Measurements from ENCODE around the gene TSSK2.
"Not testable (repeated sequence)": the region's sequence is repeated elsewhere in the genome, so short reads cannot be mapped to it uniquely, and the experiment has no call there.

The TSSK2 gene

GRCh38 chr22:19130959-19131684 is at the start of gene TSSK2:
Gene TSSK2 (plus strand): TSS chr22:19131308. CDS start chr22:19131400, 92 bp downstream.
- no peak within 1 kb of the TSS for H3K4me2 ChIP-seq

GRCh38 chr22:19081351-19081750 is 49.8 kb upstream of the TSSK2 start:
- peaks cover 16% of the 10 kb centered on the region for H4K20me1 ChIP-seq
- H3K4me2 ChIP-seq: no peak overlapping the region
- no peak overlapping the region for H3K9ac ChIP-seq
- peaks cover 18% of the 10 kb centered on the region for H3K4me1 ChIP-seq
- H3K9me3 ChIP-seq: no peaks in the 10 kb centered on the region
- H3K27me3 ChIP-seq: no peaks in the 10 kb centered on the region
- H3K27ac ChIP-seq: no peak overlapping the region
- peaks cover 47% of the 10 kb centered on the region for H3K36me3 ChIP-seq
- no peak for TF ChIP-seq Cebpa-rat (IDR thresholded peaks at IDR 0.05)
- no peak overlapping the region for H3K4me3 ChIP-seq

More at GRCh38 chr22:19130959-19131684, at the start of gene TSSK2:
- Histone ChIP-seq H3K27me3 (no peaks in the 10 kb centered on the region), H3K4me1 (no peaks in the 10 kb centered on the region), H3K36me3 (peaks cover 56% of the 10 kb centered on the region), H3K9me3 (no peaks in the 10 kb centered on the region), H3K4me3 (no peak within 1 kb of the TSS), H4K20me1 (peaks cover 31% of the 10 kb centered on the region; the same call in 1 of the 2 replicates), H3K27ac (no peak within 1 kb of the TSS), H3K9ac (no peak within 1 kb of the TSS)
- no peak for TF ChIP-seq Cebpa-rat (IDR thresholded peaks at IDR 0.05)

- Histone ChIP-seq H3K4me3 (no peak overlapping the region), H4K20me1 (peaks cover 16% of the 10 kb centered on the region), H3K9me3 (no peaks in the 10 kb centered on the region), H3K27ac (no peak overlapping the region), H3K36me3 (peaks cover 48% of the 10 kb centered on the region), H3K27me3 (no peaks in the 10 kb centered on the region), H3K4me1 (peaks cover 25% of the 10 kb centered on the region), H3K9ac (no peak overlapping the region), H3K4me2 (no peak overlapping the region)
- no peak for TF ChIP-seq Cebpa-rat (IDR thresholded peaks at IDR 0.05)
Observed at GRCh38 chr22:19082101-19082500, 49.0 kb upstream of the TSSK2 start.

GRCh38 chr22:19082793-19083192 is 48.3 kb upstream of the TSSK2 start:
- Histone ChIP-seq H3K4me1 (peaks cover 32% of the 10 kb centered on the region), H4K20me1 (peaks cover 16% of the 10 kb centered on the region), H3K27ac (no peak overlapping the region), H3K4me3 (no peak overlapping the region), H3K27me3 (no peaks in the 10 kb centered on the region), H3K9me3 (no peaks in the 10 kb centered on the region), H3K4me2 (no peak overlapping the region), H3K36me3 (peaks cover 55% of the 10 kb centered on the region), H3K9ac (no peak overlapping the region)
- no peak for TF ChIP-seq Cebpa-rat (IDR thresholded peaks at IDR 0.05)

- H3K9ac ChIP-seq, H3K27me3 ChIP-seq, H3K4me3 ChIP-seq, H3K27ac ChIP-seq, H3K4me2 ChIP-seq, H3K9me3 ChIP-seq: not testable (repeated sequence)
- Histone ChIP-seq H4K20me1 (peaks cover 16% of the 10 kb centered on the region), H3K4me1 (peaks cover 37% of the 10 kb centered on the region), H3K36me3 (peaks cover 66% of the 10 kb centered on the region)
Observed at GRCh38 chr22:19084126-19084525, 47.0 kb upstream of the TSSK2 start.

GRCh38 chr22:19084586-19084985 is 46.5 kb upstream of the TSSK2 start:
- H4K20me1 ChIP-seq: peaks cover 16% of the 10 kb centered on the region
- peak overlapping the region; percentile 91; the same call in 1 of the 2 replicates for H3K4me2 ChIP-seq
- H3K4me3 ChIP-seq, H3K9ac ChIP-seq, H3K27ac ChIP-seq, H3K27me3 ChIP-seq, H3K9me3 ChIP-seq: not testable (repeated sequence)
- peaks cover 37% of the 10 kb centered on the region for H3K4me1 ChIP-seq
- peaks cover 66% of the 10 kb centered on the region for H3K36me3 ChIP-seq

- Histone ChIP-seq H3K4me2 (peak overlapping the region; percentile 91), H3K27ac (peak overlapping the region; percentile 91)
Observed at GRCh38 chr22:19085233-19085718, 45.8 kb upstream of the TSSK2 start.

GRCh38 chr22:19086417-19086816 is 44.7 kb upstream of the TSSK2 start:
- H3K36me3 ChIP-seq: peaks cover 53% of the 10 kb centered on the region
- peaks cover 8% of the 10 kb centered on the region for H4K20me1 ChIP-seq
- no peak overlapping the region; the same call in 1 of the 2 replicates for H3K4me3 ChIP-seq
- TF ChIP-seq Cebpa-rat (IDR thresholded peaks at IDR 0.05): no peak
- H3K27ac ChIP-seq: peak overlapping the region; percentile 91
- H3K27me3 ChIP-seq: no peaks in the 10 kb centered on the region
- H3K9ac ChIP-seq: peak overlapping the region; percentile 76; the same call in 1 of the 2 replicates
- peak overlapping the region; percentile 91 for H3K4me2 ChIP-seq
- H3K4me1 ChIP-seq: peaks cover 37% of the 10 kb centered on the region
- no peaks in the 10 kb centered on the region for H3K9me3 ChIP-seq

More at GRCh38 chr22:19085233-19085718, 45.8 kb upstream of the TSSK2 start:
- H3K36me3 ChIP-seq: peaks cover 64% of the 10 kb centered on the region
- H3K9ac ChIP-seq: peak overlapping the region; percentile 76
- H4K20me1 ChIP-seq: peaks cover 16% of the 10 kb centered on the region
- H3K4me3 ChIP-seq: peak overlapping the region; percentile 48
- no peak for TF ChIP-seq Cebpa-rat (IDR thresholded peaks at IDR 0.05)
- no peaks in the 10 kb centered on the region for H3K9me3 ChIP-seq
- no peaks in the 10 kb centered on the region for H3K27me3 ChIP-seq
- peaks cover 37% of the 10 kb centered on the region for H3K4me1 ChIP-seq

- TF ChIP-seq Cebpa-rat (IDR thresholded peaks at IDR 0.05): no peak
- Histone ChIP-seq H3K4me1 (peaks cover 37% of the 10 kb centered on the region), H3K9me3 (no peaks in the 10 kb centered on the region), H3K27ac (peak overlapping the region; percentile 91), H3K27me3 (no peaks in the 10 kb centered on the region), H3K4me3 (no peak overlapping the region), H3K36me3 (peaks cover 48% of the 10 kb centered on the region), H3K9ac (no peak overlapping the region; the same call in 1 of the 2 replicates), H3K4me2 (peak overlapping the region; percentile 91), H4K20me1 (peaks cover 8% of the 10 kb centered on the region)
Observed at GRCh38 chr22:19086896-19087295, 44.2 kb upstream of the TSSK2 start.

GRCh38 chr22:19088866-19089595 is 42.1 kb upstream of the TSSK2 start:
- TF ChIP-seq Cebpa-rat (IDR thresholded peaks at IDR 0.05): no peak
- H3K9me3 ChIP-seq: no peaks in the 10 kb centered on the region
- no peak overlapping the region for H3K9ac ChIP-seq
- H3K4me1 ChIP-seq: peaks cover 44% of the 10 kb centered on the region
- H3K27me3 ChIP-seq: no peaks in the 10 kb centered on the region
- H4K20me1 ChIP-seq: peaks cover 14% of the 10 kb centered on the region
- H3K4me3 ChIP-seq: no peak overlapping the region
- H3K4me2 ChIP-seq: no peak overlapping the region
- H3K27ac ChIP-seq: no peak overlapping the region
- H3K36me3 ChIP-seq: peaks cover 34% of the 10 kb centered on the region

Measured in BLaER1 (cell line).